Measurements from ENCODE around the gene CYTH4. TPM values are rescaled to one million over a fixed set of nuclear protein-coding genes. Genes with fewer than 3 reads are reported as not detected.

CYTH4 gene
- total and polyA plus RNA-seq, 2 donors (not counting 3 experiments of a cell fraction or from before 2014, with no cell fraction given), result 0.06 TPM; not detected in 1

GRCh38 chr22:37267661-37268413 is 14.5 kb upstream of the CYTH4 start:
- Histone ChIP-seq H3K27me3 (ENCODE audit: control insufficient read depth in 2 of 2, insufficient read depth in 2 of 2, low read length in 2 of 2) (no peaks in the 10 kb centered on the region), H2AFZ (ENCODE audit: low read depth, low read length) (peak overlapping the region; percentile 44), H3K9me3 (replicated peaks; ENCODE audit: control insufficient read depth, insufficient read depth, low read length) (peaks cover 6% of the 10 kb centered on the region), H3K4me1 (ENCODE audit: control insufficient read depth, extremely low read depth, insufficient read depth, low read length) (peaks cover 15% of the 10 kb centered on the region), H3K9ac (replicated peaks; ENCODE audit: extremely low read depth, insufficient read depth, low read length) (no peak overlapping the region), H3K79me2 (ENCODE audit: control insufficient read depth, insufficient read depth, low read length) (no peaks in the 10 kb centered on the region), H3K4me3 (replicated peaks in 1 of 3; ENCODE audit: insufficient read depth in 1 of 3, low read depth in 1 of 3, low read length in 3 of 3) (no peak overlapping the region), H4K20me1 (replicated peaks; ENCODE audit: control insufficient read depth, extremely low read depth, insufficient read depth, low read length) (no peaks in the 10 kb centered on the region), H3K36me3 (ENCODE audit: control insufficient read depth in 2 of 2, extremely low read depth in 1 of 2, insufficient read depth in 2 of 2, low read length in 2 of 2) (no peaks in the 10 kb centered on the region), H3K4me2 (ENCODE audit: insufficient read depth, low read length) (no peak overlapping the region), H3K9me1 (replicated peaks; ENCODE audit: control insufficient read depth, extremely low read depth, insufficient read depth, low read length) (no peaks in the 10 kb centered on the region), H3K27ac (ENCODE audit: insufficient read depth, low read depth, low read length) (no peak overlapping the region)
- TF ChIP-seq EZH2 (IDR thresholded peaks at IDR 0.05; ENCODE audit: borderline replicate concordance, low read depth, low read length, severe bottlenecking) (no peak), MYC (IDR thresholded peaks at IDR 0.05; ENCODE audit: low read depth, low read length) (no peak), POLR2A (IDR thresholded peaks at IDR 0.05; ENCODE audit: low read depth, low read length) (no peak), GATA2 (IDR thresholded peaks at IDR 0.05; ENCODE audit: insufficient read depth, insufficient read length, low read depth, low read length) (no peak), MAX (IDR thresholded peaks at IDR 0.05; ENCODE audit: insufficient read depth, insufficient read length) (no peak), CTCF (IDR thresholded peaks at IDR 0.05; ENCODE audit: extremely low read depth in 1 of 2, insufficient read depth in 1 of 2, low read depth in 1 of 2, low read length in 2 of 2) (no peak), POLR2AphosphoS5 (IDR thresholded peaks at IDR 0.05; ENCODE audit: insufficient read depth, low read depth, low read length) (no peak), FOS (IDR thresholded peaks at IDR 0.05; ENCODE audit: borderline replicate concordance, insufficient read depth, low read length) (no peak), JUN (IDR thresholded peaks at IDR 0.05; ENCODE audit: borderline replicate concordance, insufficient read depth, insufficient read length, low read depth) (no peak)
- BruUV-seq (replicated peaks), result no TSS peak
- FAIRE-seq, result no peak
- ChIA-PET POLR2A (no interaction called here), CTCF (interaction anchor here (0.7 to 5.1 kb wide), 13 partner anchors 8 to 189 kb away, joined by 3 to 31 read pairs (median 4); no protein-coding TSS in a partner anchor)
- dilution Hi-C loops (cut with MboI; ENCODE audit: extremely low pct_ligation_motif_present, low sequenced_read_pairs) (no loop called here), intact Hi-C loops (cut with micrococcal nuclease) (loop anchor here (1.0 kb wide), 1 partner anchor 189 kb away; no protein-coding TSS in a partner anchor)
- no peak for DNase-seq (ENCODE audit: low read depth, low spot score)

Measured in endothelial cell of umbilical vein (primary cell).